ENCODE results near the gene PIAS4. TPM values are rescaled to one million over a fixed set of nuclear protein-coding genes. Genes with fewer than 3 reads are reported as not detected.
"Not testable (repeated sequence)": the region's sequence is repeated elsewhere in the genome, so short reads cannot be mapped to it uniquely, and the experiment has no call there.

Gene PIAS4
- total and polyA plus RNA-seq, 4 donors: 6.5 to 20.3 (median 15.9) TPM

DNA sequence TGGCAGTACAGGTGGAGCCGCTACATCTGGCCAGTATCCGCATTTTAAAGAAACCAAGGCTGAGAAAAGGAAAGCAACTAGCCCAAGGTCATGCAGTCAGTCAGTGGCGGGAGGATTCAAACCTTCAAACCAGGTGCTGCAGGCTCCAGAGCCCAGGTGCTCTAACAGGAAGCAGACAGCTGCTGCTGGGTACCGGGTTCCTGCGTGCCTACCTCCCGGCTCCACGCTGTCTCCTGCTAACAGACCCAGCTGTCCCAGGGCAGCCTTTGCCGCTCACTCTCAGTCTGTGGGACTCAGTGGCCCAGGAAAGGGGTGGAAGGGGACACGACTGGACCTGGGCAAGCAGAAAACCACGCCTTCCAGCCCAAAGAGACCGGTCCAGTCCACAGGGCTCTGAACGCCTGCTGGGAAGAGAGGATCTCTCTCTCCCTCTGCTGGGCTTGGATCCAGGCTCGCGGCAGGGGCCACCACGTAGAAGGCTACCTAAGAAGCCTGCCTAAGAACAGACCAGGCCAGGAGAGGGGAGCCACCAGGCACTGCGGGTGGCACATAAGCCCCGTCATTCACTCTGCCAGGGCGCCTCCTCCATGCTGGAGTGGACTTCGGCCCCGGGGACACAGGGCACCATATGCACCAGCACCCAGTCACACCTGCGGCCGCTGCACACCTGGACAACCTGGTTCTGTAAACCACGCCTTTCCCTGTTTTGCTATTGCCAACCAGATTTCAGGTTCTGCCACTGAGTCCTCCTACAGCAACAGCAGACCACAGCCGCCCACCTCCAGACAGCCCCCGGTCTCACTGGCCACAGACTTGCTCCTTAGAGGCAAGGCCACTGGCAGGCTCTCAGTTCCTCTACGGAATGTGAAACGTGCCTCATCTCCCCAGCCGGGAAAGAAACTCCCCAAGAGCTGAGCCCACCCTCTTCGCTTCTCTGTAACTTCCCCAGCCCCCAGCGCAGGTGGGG, 41.2 kb upstream of the PIAS4 start:
- Histone ChIP-seq H3K36me3 (ENCODE audit: control insufficient read depth in 1 of 2, insufficient read depth in 2 of 2, low read length in 1 of 2) (peaks cover 0 to 14% of the 10 kb centered on the region in 2 donors), H3K27ac (ENCODE audit: low read depth in 1 of 2, low read length in 2 of 2) (peak overlapping the region in 1 of 2 donors; percentile 29), H3K4me1 (ENCODE audit: control insufficient read depth in 1 of 2, insufficient read depth in 2 of 2, low read length in 2 of 2) (no peaks in the 10 kb centered on the region), H3K9me3 (ENCODE audit: control insufficient read depth, low read length) (no peaks in the 10 kb centered on the region), H3K4me3 (ENCODE audit: low read length in 2 of 2) (no peak overlapping the region), H3K27me3 (ENCODE audit: control insufficient read depth in 1 of 2, insufficient read depth in 2 of 2, low read length in 1 of 2) (no peaks in the 10 kb centered on the region)
- whole genome bisulfite sequencing, 2 donors: 65 to 66% methylated on average over 28 to 30 of the region's 30 CpGs
- DNase-seq (no peak), ATAC-seq (ENCODE audit: low FRiP score) (no peak)
- intact Hi-C loops (cut with DNase I): no loop called here

DNA sequence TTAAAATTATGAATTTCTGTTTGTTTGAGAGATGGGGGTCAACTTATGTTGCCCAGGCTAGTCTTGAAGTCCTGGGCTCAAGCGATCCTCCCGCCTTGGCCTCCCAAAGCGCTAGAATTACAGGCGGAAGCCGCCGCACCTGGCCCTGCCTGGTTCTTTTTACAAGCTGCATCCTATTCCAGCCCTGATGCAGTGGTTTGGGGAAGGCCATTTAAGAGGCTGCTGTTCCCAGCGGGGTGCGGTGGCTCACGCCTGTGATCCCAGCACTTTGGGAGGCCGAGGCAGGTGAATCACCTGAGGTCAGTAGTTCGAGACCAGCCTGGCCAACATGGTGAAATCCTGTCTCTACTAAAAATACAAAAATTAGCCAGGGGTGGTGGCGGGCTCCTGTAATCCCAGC, 39.6 kb upstream of the PIAS4 start:
- not testable (repeated sequence) for H3K27me3 ChIP-seq (ENCODE audit: control insufficient read depth in 1 of 2, insufficient read depth in 2 of 2, low read length in 1 of 2); H3K9me3 ChIP-seq (ENCODE audit: control insufficient read depth, low read length); DNase-seq; ATAC-seq (ENCODE audit: low FRiP score); H3K4me3 ChIP-seq (ENCODE audit: low read length in 2 of 2); H3K4me1 ChIP-seq (ENCODE audit: control insufficient read depth in 1 of 2, insufficient read depth in 2 of 2, low read length in 2 of 2)
- intact Hi-C loops (cut with DNase I): loop anchor here in 1 of 2 donors (2.0 kb wide), 1 partner anchor 39 kb away; the partner anchor contains the start of gene PIAS4
- H3K36me3 ChIP-seq (ENCODE audit: control insufficient read depth in 1 of 2, insufficient read depth in 2 of 2, low read length in 1 of 2): peaks cover 0 to 14% of the 10 kb centered on the region in 2 donors
- peak overlapping the region; percentile 64 to 90 for H3K27ac ChIP-seq (ENCODE audit: low read depth in 1 of 2, low read length in 2 of 2)
- 76 to 78% methylated on average over 12 of the region's 12 CpGs for WGBS, 2 donors

DNA sequence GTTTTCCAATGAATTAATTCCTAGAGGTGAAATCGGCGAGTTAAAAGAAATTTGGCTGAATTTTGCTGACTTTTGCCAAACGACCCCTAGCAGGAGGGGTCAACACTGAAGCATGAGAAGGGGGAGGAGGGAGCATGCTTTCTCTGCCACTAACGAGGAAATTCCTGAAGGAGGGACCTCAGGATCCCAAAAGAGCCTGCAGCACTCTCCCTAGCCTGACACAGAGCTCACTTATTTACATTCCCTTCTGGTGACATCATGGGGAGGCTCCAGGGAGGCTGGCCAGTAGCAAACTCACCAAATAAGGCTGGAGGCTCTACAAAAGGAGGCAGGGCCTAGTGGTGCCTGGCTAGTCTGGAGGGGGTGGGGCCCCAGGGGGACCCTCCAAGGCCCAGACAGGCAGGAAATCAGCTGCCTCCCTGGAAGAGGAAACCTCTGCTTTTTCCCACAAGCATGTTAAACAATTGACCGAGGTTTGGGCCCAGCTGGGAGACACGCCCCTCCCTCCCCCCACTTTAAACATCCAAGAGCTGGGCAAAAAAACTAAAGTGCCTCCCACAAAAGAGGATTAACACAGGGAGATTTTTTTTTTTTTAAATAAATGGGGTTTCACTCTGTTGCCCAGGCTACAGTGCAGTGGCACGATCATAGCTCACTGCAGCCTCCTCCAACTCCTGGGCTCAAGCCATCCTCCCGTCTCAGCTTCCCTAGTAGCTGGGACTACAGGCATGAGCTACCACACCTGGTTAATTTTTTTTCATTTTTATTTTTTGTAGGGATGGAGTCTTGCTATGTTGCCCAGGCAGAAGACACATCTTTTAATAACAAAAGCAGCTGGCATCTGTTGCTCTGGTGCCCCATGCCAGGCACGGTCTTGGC, 38.7 kb upstream of the PIAS4 start:
- H3K36me3 ChIP-seq (ENCODE audit: control insufficient read depth in 1 of 2, insufficient read depth in 2 of 2, low read length in 1 of 2): peaks cover 0 to 6% of the 10 kb centered on the region in 2 donors
- WGBS, 2 donors: 2 to 4% methylated on average over 9 of the region's 9 CpGs
- intact Hi-C loops (cut with DNase I): loop anchor here in 1 of 2 donors (2.0 kb wide), 1 partner anchor 38 kb away; the partner anchor contains the start of gene PIAS4
- H3K4me1 ChIP-seq (ENCODE audit: control insufficient read depth in 1 of 2, insufficient read depth in 2 of 2, low read length in 2 of 2): no peaks in the 10 kb centered on the region
- ATAC-seq (ENCODE audit: low FRiP score) (peak; percentile 92), DNase-seq (peak; percentile 93 to 94)
- no peak overlapping the region for H3K4me3 ChIP-seq (ENCODE audit: low read length in 2 of 2)
- peak overlapping the region; percentile 92 to 94 for H3K27ac ChIP-seq (ENCODE audit: low read depth in 1 of 2, low read length in 2 of 2)
- H3K27me3 ChIP-seq (ENCODE audit: control insufficient read depth in 1 of 2, insufficient read depth in 2 of 2, low read length in 1 of 2): no peaks in the 10 kb centered on the region
- H3K9me3 ChIP-seq (ENCODE audit: control insufficient read depth, low read length): no peaks in the 10 kb centered on the region

DNA sequence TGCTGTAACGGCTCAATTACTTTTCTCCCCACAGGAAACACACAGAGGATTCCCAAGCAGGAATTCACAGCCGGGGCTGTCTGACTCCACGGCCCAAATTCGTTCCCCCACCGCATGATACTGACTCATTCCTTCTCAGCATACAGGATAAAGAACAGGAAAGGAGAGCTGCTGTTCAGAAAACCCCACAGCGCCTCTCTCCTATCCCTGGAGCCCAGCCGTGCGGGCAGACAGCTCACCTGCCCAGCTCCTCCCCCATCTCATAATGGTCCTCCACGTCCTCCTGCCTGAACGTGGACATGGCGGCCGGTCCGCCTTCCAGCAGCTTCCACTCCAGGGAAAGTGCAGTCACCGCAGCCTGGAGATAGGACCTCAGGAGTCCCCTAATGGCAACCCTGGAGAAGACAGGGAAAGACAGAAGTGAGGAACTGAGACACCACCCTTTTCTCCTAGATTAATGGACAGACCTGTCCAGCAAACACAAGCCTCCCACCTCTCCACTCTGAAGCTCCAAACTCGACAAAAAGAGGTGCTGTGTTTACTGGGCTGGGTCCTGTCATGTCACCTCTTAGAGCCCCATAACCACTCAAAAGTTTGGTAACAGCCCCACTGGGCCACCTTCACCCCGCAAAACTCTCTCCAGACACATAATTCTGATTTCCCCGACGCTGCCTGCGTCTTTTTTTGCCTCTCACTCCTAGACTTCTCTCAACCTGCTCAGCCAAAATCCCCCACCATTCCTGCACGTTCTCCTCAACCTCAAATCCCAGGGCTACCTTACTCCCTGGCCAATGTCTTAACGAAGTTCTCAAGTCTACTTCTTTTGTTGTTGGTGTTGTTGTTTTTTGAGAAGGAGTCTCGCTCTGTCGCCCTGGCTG, 37.9 kb upstream of the PIAS4 start:
- Histone ChIP-seq H3K4me3 (ENCODE audit: low read length in 2 of 2) (peak overlapping the region; percentile 71 to 98), H3K4me1 (ENCODE audit: control insufficient read depth in 1 of 2, insufficient read depth in 2 of 2, low read length in 2 of 2) (no peaks in the 10 kb centered on the region), H3K27ac (ENCODE audit: low read depth in 1 of 2, low read length in 2 of 2) (peak overlapping the region; percentile 92 to 94), H3K27me3 (ENCODE audit: control insufficient read depth in 1 of 2, insufficient read depth in 2 of 2, low read length in 1 of 2) (no peaks in the 10 kb centered on the region), H3K36me3 (ENCODE audit: control insufficient read depth in 1 of 2, insufficient read depth in 2 of 2, low read length in 1 of 2) (peaks cover 0 to under 1% of the 10 kb centered on the region in 2 donors), H3K9me3 (ENCODE audit: control insufficient read depth, low read length) (no peaks in the 10 kb centered on the region)
- intact Hi-C loops (cut with DNase I): loop anchor here in 1 of 2 donors (2.0 to 5.0 kb wide), 2 partner anchors 37 to 207 kb away; partner anchors contain the start of genes APBA3, MRPL54 and PIAS4
- 4% methylated on average over 23 of the region's 23 CpGs for WGBS, 2 donors
- ATAC-seq (ENCODE audit: low FRiP score) (no peak), DNase-seq (peak in 1 of 2 donors; percentile 75)

DNA sequence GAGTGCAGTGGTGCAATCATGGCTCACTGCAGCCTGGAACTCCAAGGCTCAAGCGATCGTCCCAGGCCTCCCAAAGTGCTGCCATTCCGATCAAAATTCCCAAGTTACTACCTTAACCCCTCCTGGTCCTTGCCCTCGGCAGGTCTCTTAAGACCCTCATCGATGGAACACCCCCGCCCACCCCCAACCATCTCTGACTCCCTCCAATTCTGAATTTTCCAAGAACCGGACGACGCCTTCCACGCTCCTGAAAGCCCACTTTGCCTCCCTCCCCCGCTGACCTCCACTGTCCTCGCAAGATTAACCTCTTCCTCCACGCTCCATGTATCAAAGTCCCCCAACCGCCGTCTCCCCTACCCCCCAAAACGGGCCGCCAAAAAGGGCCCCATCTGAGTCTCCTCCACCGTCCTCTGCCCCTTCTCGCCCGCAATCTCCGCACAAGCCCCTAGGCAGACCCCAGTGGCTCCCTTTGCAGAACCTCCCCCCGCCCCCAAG, 37.2 kb upstream of the PIAS4 start:
- Histone ChIP-seq H3K4me1 (ENCODE audit: control insufficient read depth in 1 of 2, insufficient read depth in 2 of 2, low read length in 2 of 2) (no peaks in the 10 kb centered on the region), H3K9me3 (ENCODE audit: control insufficient read depth, low read length) (no peaks in the 10 kb centered on the region), H3K27me3 (ENCODE audit: control insufficient read depth in 1 of 2, insufficient read depth in 2 of 2, low read length in 1 of 2) (no peaks in the 10 kb centered on the region), H3K4me3 (ENCODE audit: low read length in 2 of 2) (peak overlapping the region; percentile 71 to 98), H3K27ac (ENCODE audit: low read depth in 1 of 2, low read length in 2 of 2) (peak overlapping the region; percentile 92 to 94), H3K36me3 (ENCODE audit: control insufficient read depth in 1 of 2, insufficient read depth in 2 of 2, low read length in 1 of 2) (no peaks in the 10 kb centered on the region)
- intact Hi-C loops (cut with DNase I): loop anchor here in 1 of 2 donors (5.0 kb wide), 1 partner anchor 208 kb away; the partner anchor contains the start of genes APBA3 and MRPL54
- no peak for DNase-seq
- WGBS, 2 donors: 1% methylated on average over 20 to 22 of the region's 22 CpGs
- ATAC-seq (ENCODE audit: low FRiP score): no peak

DNA sequence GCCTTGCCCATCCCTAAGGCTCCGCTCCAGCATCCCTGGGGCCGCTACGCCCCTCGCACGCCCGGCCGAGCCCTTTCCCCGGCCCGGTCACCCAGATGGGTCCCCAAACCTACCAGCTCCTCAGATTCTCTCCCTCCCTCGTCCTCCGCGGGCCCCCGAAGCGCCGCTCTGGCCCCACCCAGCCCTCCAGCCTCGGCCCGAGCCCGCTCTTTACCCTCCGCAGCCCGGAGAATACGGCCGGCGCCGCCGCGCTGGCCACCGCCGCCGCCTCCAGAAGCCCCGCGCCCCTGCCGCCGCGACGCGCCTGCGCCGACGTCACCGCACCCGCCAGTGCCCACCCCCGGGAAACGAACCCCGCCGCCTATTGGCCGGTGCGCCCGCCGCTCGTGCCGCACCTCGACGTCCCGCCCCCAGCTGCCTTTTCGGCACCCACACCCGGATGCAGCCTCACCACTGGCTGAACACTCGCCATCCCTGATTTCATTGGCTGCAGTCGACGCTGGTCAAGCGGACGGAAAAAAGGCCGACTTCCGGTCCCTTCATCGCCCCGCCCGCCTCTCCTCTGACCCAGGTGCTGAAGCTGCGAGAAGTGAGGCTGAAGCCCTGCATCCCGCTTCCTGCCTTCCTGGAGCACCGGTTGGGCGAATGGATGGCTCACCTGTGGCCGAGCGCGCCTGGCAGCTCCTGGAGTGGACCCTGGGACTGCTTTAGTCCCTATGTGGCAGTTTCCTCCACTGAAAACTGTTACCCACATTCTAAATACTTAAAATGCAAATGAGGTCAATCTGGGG, 36.5 kb upstream of the PIAS4 start, which contains the start of gene DAPK3:
TSS of gene DAPK3 (minus strand) at position 292 of the 791 bp plus-strand sequence. CDS start 1,364 bp downstream, outside the sequence.
- H3K9me3 ChIP-seq (ENCODE audit: control insufficient read depth, low read length): no peaks in the 10 kb centered on the region
- DNase-seq: peak; percentile 99
- peak; percentile 94 for ATAC-seq (ENCODE audit: low FRiP score)
- H3K4me1 ChIP-seq (ENCODE audit: control insufficient read depth in 1 of 2, insufficient read depth in 2 of 2, low read length in 2 of 2): no peaks in the 10 kb centered on the region
- no peaks in the 10 kb centered on the region for H3K27me3 ChIP-seq (ENCODE audit: control insufficient read depth in 1 of 2, insufficient read depth in 2 of 2, low read length in 1 of 2)
- intact Hi-C loops (cut with DNase I): loop anchor here in 1 of 2 donors (1.0 to 5.0 kb wide), 2 partner anchors 14 to 209 kb away; partner anchors contain the start of genes APBA3, EEF2 and MRPL54
- peak within 1 kb of the TSS; percentile 71 to 98 for H3K4me3 ChIP-seq (ENCODE audit: low read length in 2 of 2)
- no peaks in the 10 kb centered on the region for H3K36me3 ChIP-seq (ENCODE audit: control insufficient read depth in 1 of 2, insufficient read depth in 2 of 2, low read length in 1 of 2)
- 1% methylated on average over 65 to 73 of the region's 73 CpGs for WGBS, 2 donors
- H3K27ac ChIP-seq (ENCODE audit: low read depth in 1 of 2, low read length in 2 of 2): peak within 1 kb of the TSS; percentile 92 to 94

DNA sequence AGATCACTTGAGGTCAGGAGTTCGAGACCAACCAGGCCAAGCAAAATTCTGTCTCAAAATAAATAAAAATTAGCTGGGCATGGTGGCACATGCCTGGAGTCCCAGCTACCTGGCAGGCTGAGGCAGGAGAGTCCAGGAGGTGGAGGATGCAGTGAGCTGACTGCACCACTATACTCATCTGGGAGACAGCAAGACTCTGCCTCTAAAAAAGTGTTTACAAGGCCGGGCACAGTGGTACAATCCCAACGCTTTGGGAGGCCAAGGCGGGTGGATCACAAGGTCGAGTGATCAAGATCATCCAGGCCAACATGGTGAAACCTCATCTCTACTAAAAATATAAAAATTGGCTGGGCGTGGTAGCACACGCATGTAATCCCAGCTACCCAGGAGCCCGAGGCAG, 32.4 kb upstream of the PIAS4 start:
- Histone ChIP-seq H3K9me3 (ENCODE audit: control insufficient read depth, low read length) (no peaks in the 10 kb centered on the region), H3K27me3 (ENCODE audit: control insufficient read depth in 1 of 2, insufficient read depth in 2 of 2, low read length in 1 of 2) (no peaks in the 10 kb centered on the region), H3K36me3 (ENCODE audit: control insufficient read depth in 1 of 2, insufficient read depth in 2 of 2, low read length in 1 of 2) (peaks cover 7 to 30% of the 10 kb centered on the region in 2 donors), H3K27ac (ENCODE audit: low read depth in 1 of 2, low read length in 2 of 2) (no peak overlapping the region), H3K4me1 (ENCODE audit: control insufficient read depth in 1 of 2, insufficient read depth in 2 of 2, low read length in 2 of 2) (no peaks in the 10 kb centered on the region), H3K4me3 (ENCODE audit: low read length in 2 of 2) (no peak overlapping the region)
- DNase-seq: no peak
- intact Hi-C loops (cut with DNase I): no loop called here
- ATAC-seq (ENCODE audit: low FRiP score): no peak
- 83 to 84% methylated on average over 8 of the region's 8 CpGs for WGBS, 2 donors
